Measurements from ENCODE around the gene RASGEF1B. TPM values are rescaled to one million over a fixed set of nuclear protein-coding genes. Genes with fewer than 3 reads are reported as not detected.

The RASGEF1B gene
- total RNA-seq, 4 donors from 2014 or later, result 9.1 to 18.9 (median 13.9) TPM

DNA sequence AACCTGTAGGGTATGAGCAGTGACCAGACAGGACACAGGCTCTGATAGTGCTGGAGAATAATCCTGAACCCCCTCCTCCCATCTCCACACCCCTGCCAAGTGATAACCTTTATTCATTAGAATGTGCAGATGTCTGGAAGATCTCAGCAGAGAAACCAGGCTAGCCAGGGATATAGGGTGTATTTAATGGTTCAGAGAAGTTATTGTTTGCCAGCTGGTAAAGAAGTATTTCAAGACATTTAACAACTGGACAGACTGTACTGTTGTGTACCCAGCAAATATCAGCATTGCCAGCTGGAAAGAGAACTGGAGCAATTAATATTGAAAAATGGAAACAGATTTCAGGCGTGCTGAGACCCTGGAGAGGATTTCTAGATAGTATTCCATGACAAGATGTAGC, 94.5 kb downstream of the RASGEF1B start:
- no peak overlapping the region for H3K27ac ChIP-seq
- H3K4me1 ChIP-seq, result no peaks in the 10 kb centered on the region
- no peak overlapping the region for H3K4me3 ChIP-seq
- H3K9me3 ChIP-seq, result no peaks in the 10 kb centered on the region
- TF ChIP-seq, protein P1, sequence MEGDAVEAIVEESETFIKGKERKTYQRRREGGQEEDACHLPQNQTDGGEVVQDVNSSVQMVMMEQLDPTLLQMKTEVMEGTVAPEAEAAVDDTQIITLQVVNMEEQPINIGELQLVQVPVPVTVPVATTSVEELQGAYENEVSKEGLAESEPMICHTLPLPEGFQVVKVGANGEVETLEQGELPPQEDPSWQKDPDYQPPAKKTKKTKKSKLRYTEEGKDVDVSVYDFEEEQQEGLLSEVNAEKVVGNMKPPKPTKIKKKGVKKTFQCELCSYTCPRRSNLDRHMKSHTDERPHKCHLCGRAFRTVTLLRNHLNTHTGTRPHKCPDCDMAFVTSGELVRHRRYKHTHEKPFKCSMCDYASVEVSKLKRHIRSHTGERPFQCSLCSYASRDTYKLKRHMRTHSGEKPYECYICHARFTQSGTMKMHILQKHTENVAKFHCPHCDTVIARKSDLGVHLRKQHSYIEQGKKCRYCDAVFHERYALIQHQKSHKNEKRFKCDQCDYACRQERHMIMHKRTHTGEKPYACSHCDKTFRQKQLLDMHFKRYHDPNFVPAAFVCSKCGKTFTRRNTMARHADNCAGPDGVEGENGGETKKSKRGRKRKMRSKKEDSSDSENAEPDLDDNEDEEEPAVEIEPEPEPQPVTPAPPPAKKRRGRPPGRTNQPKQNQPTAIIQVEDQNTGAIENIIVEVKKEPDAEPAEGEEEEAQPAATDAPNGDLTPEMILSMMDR (IDR thresholded peaks at IDR 0.05), result no peak
- TF ChIP-seq POLR2A (IDR thresholded peaks at IDR 0.05), result no peak
- DNase-seq, result no peak
- 48 to 62% methylated on average over 1 of the region's 1 CpG for WGBS, 2 donors
- peaks cover 0 to 7% (median 0%) of the 10 kb centered on the region in 4 donors for H3K27me3 ChIP-seq
- intact Hi-C loops (cut with DNase I), result no loop called here
- no peaks in the 10 kb centered on the region for H3K36me3 ChIP-seq

GRCh38 chr4:81376720-81377119, 95.0 kb downstream of the RASGEF1B start:
- TF ChIP-seq, protein P1 (IDR thresholded peaks at IDR 0.05), result no peak
- intact Hi-C loops (cut with DNase I), result no loop called here
- Histone ChIP-seq H3K4me3 (no peak overlapping the region), H3K4me1 (no peaks in the 10 kb centered on the region), H3K27ac (no peak overlapping the region), H3K27me3 (peaks cover 0 to 7% (median 0%) of the 10 kb centered on the region in 4 donors), H3K36me3 (no peaks in the 10 kb centered on the region), H3K9me3 (no peaks in the 10 kb centered on the region)
- whole genome bisulfite sequencing, 2 donors, result 59 to 82% methylated on average over 2 of the region's 2 CpGs
- no peak for DNase-seq

Measured in esophagus squamous epithelium (tissue), 5 donors.